Kidney (tissue), 14 donors: ENCODE results near the gene LMOD3. TPM values are rescaled to one million over a fixed set of nuclear protein-coding genes. Genes with fewer than 3 reads are reported as not detected.

Experiments
- DNase-seq, 5 donors: peaks; one replicate each; pipeline ENCODE4 v3.0.0-alpha.2; 2013 to 2020
- FAIRE-seq: peaks from 2 replicates; lab custom pipeline; 2012; peaks lifted over from hg19 to GRCh38; lab: Jason Lieb, UNC
- H3K27ac ChIP-seq, 2 donors: one replicate each; pipeline ENCODE4 v1.7.0; 2013; ENCODE audit warnings: low read depth in 2 of 2, low read length in 2 of 2, inconsistent platforms in 1 of 2
- H3K27me3 ChIP-seq: one replicate; pipeline ENCODE4 v1.7.1; 2013; ENCODE audit warnings: low read length, inconsistent platforms; ENCODE audit not compliant: control insufficient read depth, insufficient read depth
- H3K36me3 ChIP-seq, 3 donors: one replicate each; pipeline versions ENCODE4 v1.7.0 to v1.7.1; 2013; ENCODE audit warnings: low read length in 3 of 3, control low read depth in 1 of 3, inconsistent platforms in 1 of 3; ENCODE audit not compliant: insufficient read depth in 3 of 3, control insufficient read depth in 2 of 3
- H3K4me1 ChIP-seq, 3 donors: one replicate each; pipeline versions ENCODE4 v1.7.0 to v1.7.1; 2013; ENCODE audit warnings: low read length in 3 of 3, inconsistent platforms in 1 of 3, low read depth in 1 of 3; ENCODE audit not compliant: control insufficient read depth in 2 of 3, insufficient read depth in 2 of 3
- H3K4me3 ChIP-seq, 3 donors: one replicate each; pipeline versions ENCODE4 v1.7.0 to v1.8.1; 2013; ENCODE audit warnings: low read length in 3 of 3, control low read depth in 1 of 3, inconsistent platforms in 1 of 3
- H3K9ac ChIP-seq, 3 donors: one replicate each; pipeline versions ENCODE4 v1.7.0 to v1.7.1; 2013; ENCODE audit warnings: low read length in 3 of 3, control low read depth in 1 of 3, inconsistent platforms in 1 of 3
- H3K9me3 ChIP-seq, 3 donors: one replicate each; pipeline versions ENCODE4 v1.7.0 to v1.7.1; 2013; ENCODE audit warnings: low read length in 3 of 3, control low read depth in 1 of 3, inconsistent platforms in 1 of 3; ENCODE audit not compliant: control insufficient read depth in 2 of 3, insufficient read depth in 1 of 3
- intact Hi-C: fragments of 100-400 bp; cut with DNase I; formaldehyde crosslinking; loops from one replicate; pipeline ENCODE4 v1.11.1; 2022
- polyA plus RNA-seq: library from polyadenylated mRNA; stranded (reverse); fragments of 350-450 nt; fragmentation: Illumina TruSeq; extraction: RNeasy Lipid Tissue Mini Kit (QIAGEN cat#74804); gene quantifications from one replicate; pipeline ENCODE4 v1.2.3, GENCODE V29; 2014; ENCODE audit warnings: low read depth, low replicate concordance; ENCODE audit not compliant: insufficient read depth
- total RNA-seq: library from RNA; stranded (reverse); fragmentation: NEBNext Ultra II Directional; extraction: Animal tissue kit (Norgen Biotek cat#: 25700); gene quantifications from one replicate; pipeline ENCODE4 v1.2.1, GENCODE V29; 2021
- TF ChIP-seq, protein P1 (sequence below): IDR thresholded peaks from 3 replicates; pipeline ENCODE4 v1.5.1; 2012; ENCODE audit warnings: mild to moderate bottlenecking, moderate library complexity, borderline replicate concordance; ENCODE audit not compliant: insufficient read depth; ENCODE audit errors: extremely low read depth
- donor health status: control.
- donor health status: control.
- donor health status: control.
- donor health status: control.
- donor health status: control.
- donor health status: DM: yes; HTN: yes; CAD: no.
- donor health status: Normal renal cell carcinoma (clear cell type).

Gene LMOD3
- total and polyA plus RNA-seq, 2 donors from 2014 or later: 0.09 to 0.28 TPM

GRCh38 chr3:69119681-69120080, 2.7 kb downstream of the LMOD3 start:
- intact Hi-C loops: no loop called here
- no peak for FAIRE-seq
- Histone ChIP-seq H3K36me3 (no peaks in the 10 kb centered on the region), H3K27ac (no peak overlapping the region), H3K9ac (no peak overlapping the region), H3K27me3 (no peaks in the 10 kb centered on the region), H3K4me1 (no peaks in the 10 kb centered on the region), H3K4me3 (no peak overlapping the region), H3K9me3 (no peaks in the 10 kb centered on the region)
- no peak for DNase-seq
- TF ChIP-seq, protein P1, sequence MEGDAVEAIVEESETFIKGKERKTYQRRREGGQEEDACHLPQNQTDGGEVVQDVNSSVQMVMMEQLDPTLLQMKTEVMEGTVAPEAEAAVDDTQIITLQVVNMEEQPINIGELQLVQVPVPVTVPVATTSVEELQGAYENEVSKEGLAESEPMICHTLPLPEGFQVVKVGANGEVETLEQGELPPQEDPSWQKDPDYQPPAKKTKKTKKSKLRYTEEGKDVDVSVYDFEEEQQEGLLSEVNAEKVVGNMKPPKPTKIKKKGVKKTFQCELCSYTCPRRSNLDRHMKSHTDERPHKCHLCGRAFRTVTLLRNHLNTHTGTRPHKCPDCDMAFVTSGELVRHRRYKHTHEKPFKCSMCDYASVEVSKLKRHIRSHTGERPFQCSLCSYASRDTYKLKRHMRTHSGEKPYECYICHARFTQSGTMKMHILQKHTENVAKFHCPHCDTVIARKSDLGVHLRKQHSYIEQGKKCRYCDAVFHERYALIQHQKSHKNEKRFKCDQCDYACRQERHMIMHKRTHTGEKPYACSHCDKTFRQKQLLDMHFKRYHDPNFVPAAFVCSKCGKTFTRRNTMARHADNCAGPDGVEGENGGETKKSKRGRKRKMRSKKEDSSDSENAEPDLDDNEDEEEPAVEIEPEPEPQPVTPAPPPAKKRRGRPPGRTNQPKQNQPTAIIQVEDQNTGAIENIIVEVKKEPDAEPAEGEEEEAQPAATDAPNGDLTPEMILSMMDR: no peak

- Histone ChIP-seq H3K9ac (no peak overlapping the region), H3K27me3 (no peaks in the 10 kb centered on the region), H3K9me3 (no peaks in the 10 kb centered on the region), H3K36me3 (no peaks in the 10 kb centered on the region), H3K4me3 (no peak overlapping the region), H3K27ac (no peak overlapping the region), H3K4me1 (no peaks in the 10 kb centered on the region)
- FAIRE-seq (no peak), DNase-seq (no peak)
- intact Hi-C loops: no loop called here
- TF ChIP-seq, protein P1: no peak
Measured at GRCh38 chr3:69119138-69119537, 3.3 kb downstream of the LMOD3 start.

DNA sequence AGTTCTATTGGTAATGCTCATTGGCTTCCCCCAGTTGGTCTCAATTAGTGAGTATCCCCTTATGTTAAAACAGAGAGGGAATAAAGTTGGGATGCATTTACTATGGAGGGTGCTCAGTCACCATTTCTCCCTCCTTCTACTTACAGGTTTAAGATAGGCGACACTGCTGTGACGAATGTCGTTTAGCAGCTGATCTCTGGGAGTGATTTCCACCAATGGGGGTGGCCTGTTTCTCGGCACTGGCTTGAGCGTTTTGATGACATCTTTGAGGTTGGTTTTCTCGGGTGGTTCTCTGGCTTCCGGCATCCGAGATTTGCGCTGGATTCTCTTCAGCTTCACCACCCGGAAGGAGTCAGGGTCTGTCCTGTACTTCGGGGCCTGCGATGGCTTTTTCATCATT, 3.8 kb downstream of the LMOD3 start:
- Histone ChIP-seq H3K9ac (no peak overlapping the region), H3K9me3 (no peaks in the 10 kb centered on the region)

More for the DNA sequence above, 3.8 kb downstream of the LMOD3 start:
- Histone ChIP-seq H3K4me1 (no peaks in the 10 kb centered on the region), H3K27ac (no peak overlapping the region), H3K27me3 (no peaks in the 10 kb centered on the region), H3K4me3 (no peak overlapping the region), H3K36me3 (no peaks in the 10 kb centered on the region)
- intact Hi-C loops: no loop called here
- TF ChIP-seq, protein P1: no peak
- no peak for FAIRE-seq
- DNase-seq: no peak
